SKM-1 treated with dmso at 0.1 percent for 144 hours (cell line): ENCODE results near the gene CDV3.

Experiments
- DNase-seq: peaks from one replicate; lab custom pipeline; 2025; ENCODE audit not compliant: unreplicated experiment; lab: John Stamatoyannopoulos, UW

The CDV3 gene

GRCh38 chr3:133600572-133601081, 27.1 kb downstream of the CDV3 start:
- DNase-seq, result no peak

GRCh38 chr3:133606342-133606741, 32.9 kb downstream of the CDV3 start:
- no peak for DNase-seq

- no peak for DNase-seq
Measured at GRCh38 chr3:133606902-133607301, 33.4 kb downstream of the CDV3 start.

- DNase-seq, result no peak
Measured at GRCh38 chr3:133607816-133608215, 34.3 kb downstream of the CDV3 start.

GRCh38 chr3:133608388-133608787, 34.9 kb downstream of the CDV3 start:
- no peak for DNase-seq

- no peak for DNase-seq
Measured at GRCh38 chr3:133610031-133610430, 36.5 kb downstream of the CDV3 start.

- no peak for DNase-seq
Measured at GRCh38 chr3:133611534-133611933, 38.0 kb downstream of the CDV3 start.

GRCh38 chr3:133620066-133620784, 46.7 kb downstream of the CDV3 start:
- no peak for DNase-seq

GRCh38 chr3:133627789-133628188, 54.3 kb downstream of the CDV3 start:
- no peak for DNase-seq

- DNase-seq, result no peak
Measured at GRCh38 chr3:133629146-133629545, 55.7 kb downstream of the CDV3 start.

- DNase-seq, result no peak
Measured at GRCh38 chr3:133633439-133633838, 60.0 kb downstream of the CDV3 start.
